Activated CD8-positive, alpha-beta memory T cell treated with anti-CD3 and anti-CD28 coated beads, Interleukin-2, amount 10 ng/mL, durations not matched to agents 7 days and 5 days (primary cell): ENCODE data around the gene LENG9. TPM values are rescaled to one million over a fixed set of nuclear protein-coding genes. Genes with fewer than 3 reads are reported as not detected.

ENCODE experiments used
- ATAC-seq: fragments of 150-1000 bp; cut with Tn5 transposase; one replicate; pipeline ENCODE4 v1.10.0; 2021; ENCODE audit warnings: moderate library complexity
- CTCF ChIA-PET: fragments of 350-600 bp; sonication (Branson Sonifier 250); formaldehyde crosslinking; loops from one replicate; lab custom pipeline; 2021; ENCODE audit warnings: antibody characterized with exemption; lab: Charles Lee
- DNase-seq: peaks from one replicate; pipeline ENCODE4 v3.0.0-alpha.2; 2020
- H3K27ac Mint-ChIP-seq: one replicate; pipeline ENCODE4 v1.8.0; 2021; ENCODE audit warnings: mild to moderate bottlenecking, mixed read lengths
- H3K27me3 Mint-ChIP-seq: one replicate; pipeline ENCODE4 v1.8.0; 2021; ENCODE audit warnings: mixed read lengths
- H3K36me3 Mint-ChIP-seq: one replicate; pipeline ENCODE4 v1.8.0; 2021; ENCODE audit warnings: mild to moderate bottlenecking, mixed read lengths
- H3K4me1 Mint-ChIP-seq: one replicate; pipeline ENCODE4 v1.8.0; 2021; ENCODE audit warnings: mixed read lengths
- H3K4me3 Mint-ChIP-seq: one replicate; pipeline ENCODE4 v1.8.0; 2021; ENCODE audit warnings: mild to moderate bottlenecking, moderate library complexity, mixed read lengths
- H3K9me3 Mint-ChIP-seq: one replicate; pipeline ENCODE4 v1.8.0; 2022; ENCODE audit warnings: low read depth, mixed read lengths
- total RNA-seq, 2 experiments: library from RNA; stranded (reverse); gene quantifications; one replicate each; pipeline ENCODE4 v1.2.3, GENCODE V29; 2021

The LENG9 gene
- total RNA-seq, 2 experiments from 2014 or later: 6.3 to 7.2 TPM

DNA sequence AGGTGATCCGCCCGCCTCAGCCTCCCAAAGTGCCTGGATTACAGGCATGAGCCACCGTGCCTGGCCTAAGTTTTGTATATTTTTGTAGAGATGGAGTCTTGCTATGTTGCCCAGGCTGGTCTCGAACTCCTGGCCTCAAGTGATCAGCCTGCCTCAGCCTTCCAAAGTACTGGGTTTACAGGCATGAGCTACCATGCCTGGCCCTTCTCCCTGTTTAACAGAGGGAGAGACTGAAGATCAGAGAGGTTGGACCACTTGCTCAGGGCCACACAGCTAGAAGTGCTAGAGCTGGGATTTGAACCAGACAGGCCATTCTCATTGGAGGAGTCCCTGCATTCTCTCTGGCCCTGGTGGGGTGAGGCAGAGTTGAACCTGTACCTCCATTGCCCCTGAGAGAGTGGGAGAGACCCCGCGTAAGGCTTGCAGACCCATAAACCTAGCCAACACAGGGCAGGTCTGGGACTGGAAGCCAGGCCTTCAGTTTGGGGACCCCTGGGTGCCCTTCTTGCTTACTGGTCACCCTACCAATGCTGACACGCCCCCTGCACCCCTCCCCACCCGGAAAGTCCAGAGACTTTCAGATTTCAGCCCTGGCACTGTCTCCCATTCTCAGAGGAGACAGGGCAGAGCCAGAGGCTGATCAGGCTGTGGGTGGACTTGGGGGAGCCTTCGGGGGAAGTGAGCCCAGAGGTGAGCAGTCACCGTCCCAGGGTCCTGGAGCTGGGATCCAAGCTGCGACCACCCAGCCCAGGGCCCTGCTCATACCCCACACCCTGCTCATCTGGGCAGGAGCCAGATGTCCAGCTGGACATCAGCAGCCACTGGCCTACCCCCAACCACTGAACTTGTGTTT, 35.0 kb downstream of the LENG9 start:
- Mint-ChIP-seq H3K27me3 (peaks cover 14% of the 10 kb centered on the region), H3K4me3 (no peak overlapping the region), H3K4me1 (peaks cover 2% of the 10 kb centered on the region), H3K9me3 (no peaks in the 10 kb centered on the region), H3K27ac (no peak overlapping the region), H3K36me3 (no peaks in the 10 kb centered on the region)
- no peak for ATAC-seq
- CTCF ChIA-PET: interaction anchor here (0.9 kb wide), 1 partner anchor 11 kb away, joined by 3 read pairs; no protein-coding TSS in a partner anchor
- DNase-seq: no peak

- ATAC-seq: no peak
- CTCF ChIA-PET: no interaction called here
- no peak overlapping the region for H3K4me3 Mint-ChIP-seq
- H3K36me3 Mint-ChIP-seq: no peaks in the 10 kb centered on the region
- no peaks in the 10 kb centered on the region for H3K9me3 Mint-ChIP-seq
- peaks cover 2% of the 10 kb centered on the region for H3K4me1 Mint-ChIP-seq
- H3K27me3 Mint-ChIP-seq: peaks cover 16% of the 10 kb centered on the region
- no peak for DNase-seq
- no peak overlapping the region for H3K27ac Mint-ChIP-seq
Measured at GRCh38 chr19:54427586-54427985, 36.0 kb downstream of the LENG9 start.

- CTCF ChIA-PET: interaction anchor here (1.2 kb wide), 1 partner anchor 12 kb away, joined by 3 read pairs; no protein-coding TSS in a partner anchor
- no peak overlapping the region for H3K4me3 Mint-ChIP-seq
- H3K36me3 Mint-ChIP-seq: no peaks in the 10 kb centered on the region
- no peaks in the 10 kb centered on the region for H3K9me3 Mint-ChIP-seq
- no peak overlapping the region for H3K27ac Mint-ChIP-seq
- peaks cover 2% of the 10 kb centered on the region for H3K4me1 Mint-ChIP-seq
- ATAC-seq: no peak
- no peak for DNase-seq
- H3K27me3 Mint-ChIP-seq: peaks cover 16% of the 10 kb centered on the region
Measured at GRCh38 chr19:54426291-54426931, 37.2 kb downstream of the LENG9 start.

DNA sequence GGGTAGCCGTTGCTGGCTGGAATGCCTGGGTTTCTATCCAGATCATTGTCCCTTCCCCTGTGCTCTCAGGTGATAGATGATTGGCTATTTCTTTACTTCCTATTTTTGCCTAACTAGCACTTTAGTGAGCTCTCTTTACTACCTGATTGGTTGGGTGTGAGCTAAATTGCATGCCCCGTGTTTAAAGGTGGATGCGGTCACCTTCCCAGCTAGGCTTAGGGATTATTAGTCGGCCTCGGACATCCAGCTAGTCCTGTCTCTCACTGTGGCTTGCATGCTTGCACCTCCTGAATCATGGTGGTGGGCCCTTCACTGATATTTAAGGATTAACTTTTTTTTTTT, 38.2 kb downstream of the LENG9 start:
- Mint-ChIP-seq H3K36me3 (no peaks in the 10 kb centered on the region), H3K27me3 (peaks cover 16% of the 10 kb centered on the region), H3K9me3 (no peaks in the 10 kb centered on the region), H3K4me3 (no peak overlapping the region), H3K27ac (no peak overlapping the region), H3K4me1 (no peaks in the 10 kb centered on the region)
- DNase-seq (no peak), ATAC-seq (no peak)
- CTCF ChIA-PET: no interaction called here

DNA sequence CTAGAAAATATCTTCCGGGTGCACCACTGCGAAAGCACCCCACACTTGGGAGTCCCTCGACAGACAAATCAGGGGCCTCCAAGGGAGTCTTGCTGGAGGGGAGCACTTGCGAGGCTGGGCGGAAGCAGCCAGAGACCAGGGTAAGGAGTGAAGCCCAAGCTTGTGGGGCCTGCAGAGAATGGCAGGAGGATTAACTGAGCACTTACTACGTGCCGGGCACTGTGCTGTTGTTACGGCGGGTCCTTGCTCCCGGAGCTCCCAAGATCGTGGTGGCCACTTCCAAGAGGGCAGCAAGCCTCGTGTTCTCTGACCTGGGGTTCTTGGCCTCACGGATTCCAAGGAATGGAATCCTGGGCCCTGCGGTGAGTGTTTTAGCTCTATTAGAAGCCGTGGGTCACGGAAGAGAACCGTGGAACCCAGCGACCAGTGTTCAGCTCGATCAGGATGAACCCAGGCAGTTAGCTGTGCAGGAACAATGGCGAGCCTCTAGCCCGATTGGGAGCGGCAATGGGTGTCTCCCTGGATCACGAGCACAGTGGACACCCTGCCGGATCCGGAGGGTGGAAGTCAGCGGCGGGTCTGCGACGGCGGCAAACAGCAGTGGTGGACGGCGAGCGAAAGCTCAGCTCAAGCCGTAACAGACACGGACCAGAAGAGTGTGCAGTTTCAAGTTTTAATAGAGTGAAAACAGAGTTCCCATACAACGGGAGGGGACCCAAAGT, 38.8 kb downstream of the LENG9 start:
- no peak overlapping the region for H3K27ac Mint-ChIP-seq

GRCh38 chr19:54424201-54424600, 39.4 kb downstream of the LENG9 start:
- H3K9me3 Mint-ChIP-seq: no peaks in the 10 kb centered on the region
- CTCF ChIA-PET: no interaction called here
- no peak overlapping the region for H3K27ac Mint-ChIP-seq
- no peak overlapping the region for H3K4me3 Mint-ChIP-seq
- no peaks in the 10 kb centered on the region for H3K36me3 Mint-ChIP-seq
- ATAC-seq: no peak
- DNase-seq: no peak
- no peaks in the 10 kb centered on the region for H3K4me1 Mint-ChIP-seq
- H3K27me3 Mint-ChIP-seq: peaks cover 16% of the 10 kb centered on the region

More for the DNA sequence above, 38.8 kb downstream of the LENG9 start:
- no peaks in the 10 kb centered on the region for H3K36me3 Mint-ChIP-seq
- H3K4me3 Mint-ChIP-seq: no peak overlapping the region
- DNase-seq: no peak
- H3K9me3 Mint-ChIP-seq: no peaks in the 10 kb centered on the region
- no peak for ATAC-seq
- H3K4me1 Mint-ChIP-seq: no peaks in the 10 kb centered on the region
- CTCF ChIA-PET: no interaction called here
- H3K27me3 Mint-ChIP-seq: peaks cover 17% of the 10 kb centered on the region

DNA sequence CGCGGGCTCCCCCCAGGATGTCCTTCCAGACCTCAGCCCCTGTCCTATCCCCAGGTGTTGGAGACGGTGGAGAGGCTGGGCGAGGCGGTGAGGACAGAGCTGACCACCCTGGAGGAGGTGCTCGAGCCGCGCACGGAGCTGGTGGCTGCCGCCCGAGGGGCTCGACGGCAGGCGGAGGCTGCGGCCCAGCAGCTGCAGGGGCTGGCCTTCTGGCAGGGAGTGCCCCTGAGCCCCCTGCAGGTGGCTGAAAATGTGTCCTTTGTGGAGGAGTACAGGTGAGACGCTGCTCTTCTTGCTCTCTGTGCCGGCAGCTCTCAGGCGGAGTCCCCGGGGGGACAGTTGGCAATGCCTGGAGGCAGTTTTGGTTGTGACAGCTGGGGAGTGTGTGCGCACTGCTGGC, 41.4 kb downstream of the LENG9 start:
- H3K36me3 Mint-ChIP-seq: peaks cover 2% of the 10 kb centered on the region
- no peak overlapping the region for H3K4me3 Mint-ChIP-seq

DNA sequence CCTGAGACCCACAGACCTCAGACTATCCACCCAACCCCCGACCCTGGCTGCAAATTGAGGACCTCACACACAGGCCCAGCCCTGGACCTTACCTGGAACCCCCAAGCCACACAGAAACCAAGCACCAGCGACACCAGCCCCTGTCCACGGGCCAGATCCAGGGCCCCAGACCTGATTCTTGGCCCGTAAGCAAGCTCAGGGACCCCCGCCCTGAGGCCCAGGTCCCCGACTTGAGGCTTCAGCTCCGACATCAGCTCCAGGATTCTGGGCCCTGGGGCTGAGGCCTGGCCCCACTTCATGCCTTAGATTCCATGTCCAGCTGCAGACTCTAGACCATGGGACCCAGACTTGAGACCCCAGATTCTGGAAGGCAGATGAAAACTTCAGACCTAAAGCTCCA, 42.1 kb downstream of the LENG9 start:
- Mint-ChIP-seq H3K27me3 (peaks cover 22% of the 10 kb centered on the region), H3K36me3 (peaks cover 4% of the 10 kb centered on the region), H3K4me3 (no peak overlapping the region), H3K27ac (no peak overlapping the region), H3K9me3 (no peaks in the 10 kb centered on the region), H3K4me1 (peaks cover 15% of the 10 kb centered on the region)
- DNase-seq (no peak), ATAC-seq (no peak)
- CTCF ChIA-PET: no interaction called here

More for the DNA sequence above, 41.4 kb downstream of the LENG9 start:
- Mint-ChIP-seq H3K4me1 (peaks cover 14% of the 10 kb centered on the region), H3K27ac (no peak overlapping the region), H3K9me3 (no peaks in the 10 kb centered on the region), H3K27me3 (peaks cover 22% of the 10 kb centered on the region)
- CTCF ChIA-PET: no interaction called here
- no peak for ATAC-seq
- DNase-seq: no peak

- ATAC-seq: no peak
- H3K4me1 Mint-ChIP-seq: peaks cover 15% of the 10 kb centered on the region
- peaks cover 21% of the 10 kb centered on the region for H3K27me3 Mint-ChIP-seq
- DNase-seq: no peak
- no peak overlapping the region for H3K4me3 Mint-ChIP-seq
- CTCF ChIA-PET: no interaction called here
- H3K9me3 Mint-ChIP-seq: no peaks in the 10 kb centered on the region
- no peak overlapping the region for H3K27ac Mint-ChIP-seq
- peaks cover 4% of the 10 kb centered on the region for H3K36me3 Mint-ChIP-seq
Measured at GRCh38 chr19:54421169-54421516, 42.4 kb downstream of the LENG9 start.

GRCh38 chr19:54420383-54421168, 43.0 kb downstream of the LENG9 start:
- no peak overlapping the region for H3K27ac Mint-ChIP-seq
- CTCF ChIA-PET: interaction anchor here (3.1 kb wide), 1 partner anchor 30 kb away, joined by 7 read pairs; no protein-coding TSS in a partner anchor
- no peak for ATAC-seq
- peaks cover 15% of the 10 kb centered on the region for H3K4me1 Mint-ChIP-seq
- H3K9me3 Mint-ChIP-seq: no peaks in the 10 kb centered on the region
- DNase-seq: no peak
- peaks cover 25% of the 10 kb centered on the region for H3K27me3 Mint-ChIP-seq
- H3K36me3 Mint-ChIP-seq: peaks cover 4% of the 10 kb centered on the region
- no peak overlapping the region for H3K4me3 Mint-ChIP-seq

GRCh38 chr19:54420068-54420382, 43.6 kb downstream of the LENG9 start:
- peaks cover 25% of the 10 kb centered on the region for H3K27me3 Mint-ChIP-seq
- no peaks in the 10 kb centered on the region for H3K9me3 Mint-ChIP-seq
- H3K27ac Mint-ChIP-seq: no peak overlapping the region
- peaks cover 4% of the 10 kb centered on the region for H3K36me3 Mint-ChIP-seq
- DNase-seq (no peak), ATAC-seq (no peak)
- H3K4me3 Mint-ChIP-seq: no peak overlapping the region
- CTCF ChIA-PET: interaction anchor here (3.1 kb wide), 1 partner anchor 29 kb away, joined by 7 read pairs; no protein-coding TSS in a partner anchor
- peaks cover 15% of the 10 kb centered on the region for H3K4me1 Mint-ChIP-seq

DNA sequence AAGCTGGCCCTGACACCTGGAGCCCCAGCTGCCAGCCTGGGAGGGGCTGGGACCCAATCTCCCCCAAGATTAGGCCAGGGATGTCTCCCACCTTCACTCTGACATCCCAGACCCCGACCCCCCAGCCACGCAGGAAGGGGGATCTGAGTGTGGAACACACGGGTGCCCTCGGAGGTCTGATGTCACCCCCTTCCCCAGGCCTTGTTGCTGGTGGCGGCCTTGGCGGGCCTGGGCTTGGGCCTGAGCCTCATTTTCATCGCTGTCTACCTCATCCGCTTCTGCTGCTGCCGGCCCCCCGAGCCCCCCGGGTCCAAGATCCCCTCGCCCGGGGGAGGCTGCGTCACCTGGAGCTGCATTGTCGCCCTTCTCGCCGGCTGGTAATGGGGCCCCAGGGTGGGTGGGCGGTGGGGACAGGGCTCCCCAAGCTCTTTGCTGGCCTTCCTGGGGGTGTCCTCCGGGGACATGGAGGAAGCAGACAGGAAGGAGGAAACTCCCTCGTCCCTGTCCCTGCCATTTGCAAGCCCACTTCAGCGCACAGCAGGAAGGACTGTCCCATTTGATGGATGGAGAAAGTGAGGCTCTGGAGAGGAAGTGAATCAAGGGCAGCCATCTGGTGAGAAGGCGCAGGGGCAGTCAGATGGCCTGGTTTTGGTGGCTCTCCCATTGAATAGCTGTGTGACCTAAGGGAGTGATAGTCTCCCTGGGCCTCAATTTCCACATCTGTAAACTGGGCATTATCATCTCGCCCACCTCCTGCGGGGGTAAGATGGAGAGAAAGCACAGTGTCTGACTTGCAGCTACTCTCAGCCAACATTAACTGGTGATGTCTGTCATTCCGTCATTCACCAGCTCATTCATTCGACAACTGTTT, 44.4 kb downstream of the LENG9 start:
- Mint-ChIP-seq H3K27ac (no peak overlapping the region), H3K9me3 (peaks cover 1% of the 10 kb centered on the region), H3K27me3 (peaks cover 30% of the 10 kb centered on the region), H3K36me3 (peaks cover 4% of the 10 kb centered on the region), H3K4me1 (peaks cover 18% of the 10 kb centered on the region), H3K4me3 (no peak overlapping the region)
- ATAC-seq: no peak
- DNase-seq: no peak
- CTCF ChIA-PET: interaction anchor here (1.4 to 3.1 kb wide), 3 partner anchors 29 to 153 kb away, joined by 3 to 7 read pairs (median 7); no protein-coding TSS in a partner anchor
